Measurements from ENCODE around the gene MYNN. TPM values are rescaled to one million over a fixed set of nuclear protein-coding genes. Genes with fewer than 3 reads are reported as not detected.

MYNN gene
- total RNA-seq, 2 donors from 2014 or later = 10.2 to 11.2 TPM

DNA sequence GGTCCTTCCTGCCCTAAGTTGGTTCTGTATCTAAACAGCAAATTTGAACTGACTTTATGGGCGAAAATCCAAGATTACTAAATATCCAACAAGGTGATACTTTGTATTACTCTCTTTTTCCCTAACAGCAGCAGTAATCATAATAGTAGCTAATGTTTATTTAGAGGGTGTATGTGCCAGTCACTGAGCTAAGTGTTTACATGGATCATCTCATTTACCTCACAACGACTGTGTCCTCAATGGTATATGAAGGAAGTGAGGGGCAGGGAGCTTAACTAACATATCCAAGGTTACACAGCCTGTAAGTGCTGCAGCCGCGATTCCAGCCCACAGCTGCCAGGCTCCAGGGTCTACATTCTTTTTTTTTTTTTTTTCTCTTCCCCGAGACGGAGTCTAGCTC is 49.8 kb downstream of the MYNN start:
- no peaks in the 10 kb centered on the region for H3K27me3 ChIP-seq
- no peak overlapping the region for H3K4me3 ChIP-seq
- H3K9me3 ChIP-seq = no peaks in the 10 kb centered on the region
- no peak overlapping the region for H3K27ac ChIP-seq
- TF ChIP-seq, protein P1, sequence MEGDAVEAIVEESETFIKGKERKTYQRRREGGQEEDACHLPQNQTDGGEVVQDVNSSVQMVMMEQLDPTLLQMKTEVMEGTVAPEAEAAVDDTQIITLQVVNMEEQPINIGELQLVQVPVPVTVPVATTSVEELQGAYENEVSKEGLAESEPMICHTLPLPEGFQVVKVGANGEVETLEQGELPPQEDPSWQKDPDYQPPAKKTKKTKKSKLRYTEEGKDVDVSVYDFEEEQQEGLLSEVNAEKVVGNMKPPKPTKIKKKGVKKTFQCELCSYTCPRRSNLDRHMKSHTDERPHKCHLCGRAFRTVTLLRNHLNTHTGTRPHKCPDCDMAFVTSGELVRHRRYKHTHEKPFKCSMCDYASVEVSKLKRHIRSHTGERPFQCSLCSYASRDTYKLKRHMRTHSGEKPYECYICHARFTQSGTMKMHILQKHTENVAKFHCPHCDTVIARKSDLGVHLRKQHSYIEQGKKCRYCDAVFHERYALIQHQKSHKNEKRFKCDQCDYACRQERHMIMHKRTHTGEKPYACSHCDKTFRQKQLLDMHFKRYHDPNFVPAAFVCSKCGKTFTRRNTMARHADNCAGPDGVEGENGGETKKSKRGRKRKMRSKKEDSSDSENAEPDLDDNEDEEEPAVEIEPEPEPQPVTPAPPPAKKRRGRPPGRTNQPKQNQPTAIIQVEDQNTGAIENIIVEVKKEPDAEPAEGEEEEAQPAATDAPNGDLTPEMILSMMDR (IDR thresholded peaks at IDR 0.05) = no peak
- H3K36me3 ChIP-seq = no peaks in the 10 kb centered on the region
- H3K4me1 ChIP-seq = no peaks in the 10 kb centered on the region
- DNase-seq (ENCODE audit: low spot score) = no peak

DNA sequence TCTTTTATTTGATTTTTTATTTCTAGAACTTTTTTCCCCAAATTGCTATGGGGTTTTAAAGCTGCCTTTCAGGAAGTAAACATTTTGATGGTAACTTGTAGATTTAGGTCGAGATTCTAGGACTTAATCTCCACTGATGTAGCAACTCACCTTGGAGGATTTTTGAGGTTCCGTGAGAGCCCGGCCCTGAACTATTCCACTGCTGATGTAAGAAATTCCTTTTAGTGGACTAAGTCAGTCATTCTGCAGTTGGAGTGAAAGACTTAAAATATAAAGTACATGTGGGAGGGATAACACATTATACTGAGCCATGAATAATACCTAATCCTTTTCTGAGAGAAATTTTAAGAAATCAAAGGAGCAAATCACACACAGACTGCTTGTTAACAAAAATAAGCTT is 52.1 kb downstream of the MYNN start:
- Histone ChIP-seq H3K4me1 (no peaks in the 10 kb centered on the region), H3K27me3 (no peaks in the 10 kb centered on the region), H3K27ac (no peak overlapping the region), H3K9me3 (no peaks in the 10 kb centered on the region), H3K36me3 (no peaks in the 10 kb centered on the region), H3K4me3 (no peak overlapping the region)
- DNase-seq (ENCODE audit: low spot score) = no peak
- TF ChIP-seq, protein P1 (IDR thresholded peaks at IDR 0.05) = no peak

DNA sequence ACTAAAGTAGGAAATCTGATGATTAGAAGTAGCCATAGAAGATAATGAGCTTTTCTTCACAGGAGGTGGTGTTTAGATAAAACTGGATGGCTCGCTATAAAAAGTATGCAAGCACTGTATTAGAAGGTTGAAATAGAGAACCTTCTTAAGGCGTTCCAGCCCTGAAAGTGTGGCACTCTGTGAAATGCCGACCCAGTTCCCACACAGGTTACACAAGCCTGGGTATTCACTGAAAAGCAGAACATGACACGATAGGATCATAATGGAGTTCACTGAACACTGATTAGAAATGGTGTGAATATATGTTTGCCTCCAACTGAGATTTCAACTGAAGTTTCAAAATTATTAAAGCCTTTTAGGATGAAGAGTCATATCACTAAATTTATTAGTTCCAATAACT is 54.5 kb downstream of the MYNN start:
- H3K27ac ChIP-seq = no peak overlapping the region
- H3K9me3 ChIP-seq = no peaks in the 10 kb centered on the region
- H3K27me3 ChIP-seq = no peaks in the 10 kb centered on the region
- no peaks in the 10 kb centered on the region for H3K36me3 ChIP-seq
- TF ChIP-seq, protein P1 (IDR thresholded peaks at IDR 0.05) = no peak
- no peak overlapping the region for H3K4me3 ChIP-seq
- H3K4me1 ChIP-seq = no peaks in the 10 kb centered on the region
- DNase-seq (ENCODE audit: low spot score) = no peak

DNA sequence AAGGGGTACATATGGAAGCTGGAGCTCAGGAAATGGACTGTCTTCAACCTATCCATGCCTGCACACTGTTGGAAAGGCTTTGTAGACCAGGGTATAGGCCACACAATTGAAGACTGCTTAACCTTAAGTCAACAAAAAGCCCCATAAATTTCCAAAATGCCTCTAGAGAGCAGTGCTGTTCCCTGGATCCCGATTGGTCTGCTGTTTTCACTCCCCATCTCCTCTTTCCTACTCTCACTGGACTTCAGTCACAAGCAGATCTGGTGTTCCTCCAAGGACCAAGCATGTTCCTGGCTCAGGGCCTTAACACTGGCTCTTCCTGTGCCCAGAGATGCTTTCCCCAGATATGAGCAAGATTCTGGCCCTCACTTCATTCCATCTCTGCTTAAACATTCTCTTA is 62.3 kb downstream of the MYNN start:
- H3K27me3 ChIP-seq = no peaks in the 10 kb centered on the region
- no peak overlapping the region for H3K27ac ChIP-seq
- TF ChIP-seq, protein P1 (IDR thresholded peaks at IDR 0.05) = no peak
- no peak for DNase-seq (ENCODE audit: low spot score)
- no peaks in the 10 kb centered on the region for H3K9me3 ChIP-seq
- no peaks in the 10 kb centered on the region for H3K36me3 ChIP-seq
- H3K4me1 ChIP-seq = no peaks in the 10 kb centered on the region
- no peak overlapping the region for H3K4me3 ChIP-seq

DNA sequence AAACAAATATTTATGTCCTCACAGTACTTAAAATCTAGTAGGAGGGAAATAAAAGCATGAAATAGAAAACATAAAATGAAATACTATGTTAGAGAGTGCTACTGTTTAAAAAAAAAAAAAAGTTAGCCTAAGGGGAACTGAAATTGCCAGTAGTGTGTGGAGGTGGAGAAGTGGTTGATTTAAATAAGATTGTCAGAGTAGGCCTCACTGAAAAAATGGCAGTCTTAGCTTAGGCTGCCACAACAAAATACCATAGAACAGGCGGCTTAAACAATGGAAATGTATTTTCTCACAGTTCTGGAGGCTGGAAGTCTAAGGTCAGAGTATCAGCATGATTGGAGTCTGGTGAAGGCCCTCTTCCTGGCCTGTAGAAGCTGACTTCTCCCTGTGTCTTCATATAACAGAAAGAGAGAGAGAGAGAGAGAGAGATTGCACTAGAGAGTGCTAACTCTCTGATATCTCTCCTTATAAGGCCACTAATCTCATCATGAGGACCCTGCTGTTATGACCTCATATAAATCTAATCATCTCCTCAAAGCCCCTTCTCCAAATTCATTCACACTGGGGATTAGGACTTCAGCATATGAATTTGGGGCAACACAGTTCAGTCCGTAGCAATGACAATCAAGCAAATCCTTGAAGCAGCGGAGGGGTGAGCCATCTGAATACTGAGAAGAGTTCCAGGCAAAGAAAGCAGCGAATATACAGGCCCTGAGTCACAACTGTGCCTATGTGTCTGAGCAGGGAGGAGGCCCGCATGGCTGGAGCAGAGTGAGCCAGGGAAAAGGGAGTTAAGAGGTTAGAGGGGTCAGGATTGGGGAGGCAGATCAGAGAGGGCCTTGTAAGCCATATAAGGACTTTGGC is 63.1 kb downstream of the MYNN start:
- no peak for DNase-seq (ENCODE audit: low spot score)
- TF ChIP-seq, protein P1 (IDR thresholded peaks at IDR 0.05) = no peak
- no peak overlapping the region for H3K4me3 ChIP-seq
- H3K27ac ChIP-seq = no peak overlapping the region
- no peaks in the 10 kb centered on the region for H3K36me3 ChIP-seq
- H3K27me3 ChIP-seq = no peaks in the 10 kb centered on the region
- H3K4me1 ChIP-seq = no peaks in the 10 kb centered on the region
- H3K9me3 ChIP-seq = no peaks in the 10 kb centered on the region

DNA sequence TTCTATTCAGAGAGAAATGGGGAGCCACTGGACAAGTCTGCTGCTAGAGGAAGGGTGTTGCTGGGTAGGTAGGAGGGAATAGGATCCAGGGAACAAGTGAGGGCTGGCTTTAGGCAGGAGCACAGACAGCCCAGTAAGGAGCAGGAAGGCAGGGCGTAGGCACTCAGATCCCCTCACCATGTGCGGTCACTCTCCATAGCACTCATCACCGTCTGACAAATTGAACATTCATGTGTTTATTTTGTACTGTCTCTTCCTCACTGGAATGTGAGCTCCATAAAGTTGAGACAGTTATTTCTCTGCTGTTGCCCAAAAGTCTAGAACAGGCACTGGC is 63.7 kb downstream of the MYNN start:
- DNase-seq (ENCODE audit: low spot score) = no peak

More for the DNA sequence above, 63.7 kb downstream of the MYNN start:
- Histone ChIP-seq H3K36me3 (no peaks in the 10 kb centered on the region), H3K9me3 (no peaks in the 10 kb centered on the region), H3K27me3 (no peaks in the 10 kb centered on the region), H3K4me3 (no peak overlapping the region), H3K4me1 (no peaks in the 10 kb centered on the region), H3K27ac (no peak overlapping the region)
- TF ChIP-seq, protein P1 (IDR thresholded peaks at IDR 0.05) = no peak
